GM12872 (cell line): ENCODE measurements around the gene BCAS3.

Experiments used
- TF ChIP-seq, protein P1 (sequence below): IDR thresholded peaks from 3 replicates; pipeline ENCODE4 v1.5.1; 2011; ENCODE audit warnings: low read depth, mild to moderate bottlenecking, low read length, moderate library complexity; ENCODE audit not compliant: insufficient read depth

BCAS3 gene

GRCh38 chr17:61002316-61002736 is 324.7 kb downstream of the BCAS3 start:
- TF ChIP-seq, protein P1, sequence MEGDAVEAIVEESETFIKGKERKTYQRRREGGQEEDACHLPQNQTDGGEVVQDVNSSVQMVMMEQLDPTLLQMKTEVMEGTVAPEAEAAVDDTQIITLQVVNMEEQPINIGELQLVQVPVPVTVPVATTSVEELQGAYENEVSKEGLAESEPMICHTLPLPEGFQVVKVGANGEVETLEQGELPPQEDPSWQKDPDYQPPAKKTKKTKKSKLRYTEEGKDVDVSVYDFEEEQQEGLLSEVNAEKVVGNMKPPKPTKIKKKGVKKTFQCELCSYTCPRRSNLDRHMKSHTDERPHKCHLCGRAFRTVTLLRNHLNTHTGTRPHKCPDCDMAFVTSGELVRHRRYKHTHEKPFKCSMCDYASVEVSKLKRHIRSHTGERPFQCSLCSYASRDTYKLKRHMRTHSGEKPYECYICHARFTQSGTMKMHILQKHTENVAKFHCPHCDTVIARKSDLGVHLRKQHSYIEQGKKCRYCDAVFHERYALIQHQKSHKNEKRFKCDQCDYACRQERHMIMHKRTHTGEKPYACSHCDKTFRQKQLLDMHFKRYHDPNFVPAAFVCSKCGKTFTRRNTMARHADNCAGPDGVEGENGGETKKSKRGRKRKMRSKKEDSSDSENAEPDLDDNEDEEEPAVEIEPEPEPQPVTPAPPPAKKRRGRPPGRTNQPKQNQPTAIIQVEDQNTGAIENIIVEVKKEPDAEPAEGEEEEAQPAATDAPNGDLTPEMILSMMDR, result peak; percentile 38; the same call in 1 of the 3 replicates

DNA sequence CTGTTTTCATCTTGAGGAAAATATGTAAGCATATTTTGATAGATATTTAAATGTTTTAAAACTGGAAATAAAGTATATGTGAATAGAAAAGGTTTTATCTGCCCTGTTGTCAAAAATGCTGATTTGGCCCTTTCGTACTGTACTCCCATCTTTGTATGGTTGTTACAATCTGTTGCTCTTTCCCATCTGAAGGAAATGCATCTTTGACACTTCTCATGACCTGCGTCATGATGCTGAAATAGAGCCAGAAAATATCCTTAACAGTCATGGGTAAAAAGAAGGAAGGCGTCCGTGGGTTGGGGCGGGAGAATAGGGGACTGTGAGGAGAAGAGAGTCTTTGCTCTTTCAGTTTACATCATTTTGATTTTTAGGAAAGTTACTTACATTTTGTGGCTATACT is 327.7 kb downstream of the BCAS3 start:
- TF ChIP-seq, protein P1, result no peak

GRCh38 chr17:61007980-61008379 is 330.3 kb downstream of the BCAS3 start:
- TF ChIP-seq, protein P1, result no peak

DNA sequence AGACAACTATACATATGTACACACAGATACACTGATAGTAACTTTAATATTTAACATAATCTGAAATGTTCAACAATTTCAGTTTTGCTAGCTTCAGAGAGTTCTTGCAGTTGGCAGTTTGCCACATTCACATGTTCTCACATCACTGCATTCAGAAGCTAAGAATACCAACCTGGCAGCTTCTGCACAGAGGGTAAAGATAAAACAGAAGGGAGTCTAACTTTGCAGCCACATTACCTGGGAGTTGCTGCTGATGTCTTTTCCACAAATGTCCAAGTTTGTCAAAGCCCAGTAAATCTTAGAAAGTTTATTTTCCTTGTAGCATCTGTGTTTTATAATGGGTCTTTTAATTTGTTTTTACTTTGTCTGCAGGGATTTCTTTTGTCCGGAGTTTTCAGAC is 332.0 kb downstream of the BCAS3 start:
- TF ChIP-seq, protein P1, result no peak

DNA sequence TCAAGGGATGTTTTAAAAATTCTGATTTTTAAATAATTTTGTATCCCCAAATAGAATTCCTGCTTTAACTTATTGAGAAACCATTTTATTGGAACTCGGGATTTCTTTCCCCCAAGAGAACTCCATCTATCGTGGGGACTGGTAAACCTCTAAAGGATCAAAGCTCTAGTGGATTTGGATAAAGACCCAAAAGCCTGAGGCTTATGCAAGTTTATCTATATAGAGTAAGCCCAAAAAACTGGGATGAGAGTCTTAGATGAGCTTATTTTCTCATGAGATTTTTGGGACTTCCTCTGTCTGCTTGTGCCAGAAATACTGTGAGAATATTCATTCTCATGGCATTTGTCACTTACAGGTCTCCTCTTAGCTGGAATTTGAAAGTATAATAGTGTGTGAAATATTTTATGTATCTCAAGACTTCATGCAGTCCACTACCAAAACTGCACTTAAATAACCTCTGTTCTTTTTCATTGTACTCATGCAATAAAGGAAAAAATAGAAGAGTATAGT is 333.1 kb downstream of the BCAS3 start:
- TF ChIP-seq, protein P1, result no peak

GRCh38 chr17:61011251-61011650 is 333.6 kb downstream of the BCAS3 start:
- TF ChIP-seq, protein P1, result no peak

DNA sequence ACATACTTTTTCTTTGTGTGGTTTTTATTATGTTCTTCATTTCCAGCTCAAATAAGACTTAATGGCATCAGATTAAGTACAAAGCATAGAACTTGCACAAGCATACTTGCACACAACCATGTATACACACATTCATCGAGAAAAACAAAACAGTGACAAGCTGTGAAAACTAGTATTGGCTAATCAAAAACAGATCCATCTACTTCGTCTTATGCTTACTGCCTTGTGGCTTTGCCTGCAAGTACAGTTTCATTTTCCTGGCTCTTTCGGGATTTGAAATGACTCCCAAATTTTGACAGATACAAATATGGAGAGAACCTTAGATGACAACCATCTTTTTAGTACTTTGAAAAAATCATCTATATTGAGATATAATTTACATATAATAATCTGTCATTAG is 338.3 kb downstream of the BCAS3 start:
- TF ChIP-seq, protein P1, result no peak
